ENCODE data around the gene NKAIN1.
A peak's percentile ranks its signal among the peaks of the same experiment; 100 is the strongest.

NKAIN1 gene

GRCh38 chr1:31151402-31151801 is 88.3 kb downstream of the NKAIN1 start:
- Histone ChIP-seq H3K9ac (no peak overlapping the region), H3K9me3 (ENCODE audit: control insufficient read depth, low read length) (no peaks in the 10 kb centered on the region), H3K27me3 (ENCODE audit: control insufficient read depth, insufficient read depth, low read length) (no peaks in the 10 kb centered on the region), H3K79me2 (no peaks in the 10 kb centered on the region), H3K4me3 (ENCODE audit: low read depth, low read length) (no peak overlapping the region), H3K36me3 (ENCODE audit: control insufficient read depth, insufficient read depth, low read length) (no peaks in the 10 kb centered on the region), H3K4me2 (ENCODE audit: low read length) (no peak overlapping the region), H3K27ac (no peak overlapping the region), H3K4me1 (no peaks in the 10 kb centered on the region), H2AFZ (no peak overlapping the region)
- no peak for TF ChIP-seq CTCF (IDR thresholded peaks at IDR 0.05)

- Histone ChIP-seq H3K9ac (no peak overlapping the region), H3K4me3 (ENCODE audit: low read depth, low read length) (no peak overlapping the region), H2AFZ (no peak overlapping the region), H3K27me3 (ENCODE audit: control insufficient read depth, insufficient read depth, low read length) (no peaks in the 10 kb centered on the region), H3K9me3 (ENCODE audit: control insufficient read depth, low read length) (no peaks in the 10 kb centered on the region), H3K79me2 (no peaks in the 10 kb centered on the region), H3K4me2 (ENCODE audit: low read length) (no peak overlapping the region), H3K27ac (no peak overlapping the region), H3K4me1 (no peaks in the 10 kb centered on the region), H3K36me3 (ENCODE audit: control insufficient read depth, insufficient read depth, low read length) (no peaks in the 10 kb centered on the region)
- TF ChIP-seq CTCF (IDR thresholded peaks at IDR 0.05) = no peak
These were observed 91.3 kb downstream of the NKAIN1 start for GRCh38 chr1:31148409-31148808.

GRCh38 chr1:31145648-31146047 is 94.0 kb downstream of the NKAIN1 start:
- H3K27ac ChIP-seq = no peak overlapping the region
- no peaks in the 10 kb centered on the region for H3K4me1 ChIP-seq
- peak overlapping the region; percentile 3 for H3K4me2 ChIP-seq (ENCODE audit: low read length)
- H2AFZ ChIP-seq = peak overlapping the region; percentile 44
- H3K4me3 ChIP-seq (ENCODE audit: low read depth, low read length) = no peak overlapping the region
- H3K27me3 ChIP-seq (ENCODE audit: control insufficient read depth, insufficient read depth, low read length) = no peaks in the 10 kb centered on the region
- H3K9ac ChIP-seq = no peak overlapping the region
- H3K9me3 ChIP-seq (ENCODE audit: control insufficient read depth, low read length) = no peaks in the 10 kb centered on the region
- H3K79me2 ChIP-seq = no peaks in the 10 kb centered on the region
- TF ChIP-seq CTCF (IDR thresholded peaks at IDR 0.05) = no peak
- H3K36me3 ChIP-seq (ENCODE audit: control insufficient read depth, insufficient read depth, low read length) = no peaks in the 10 kb centered on the region

GRCh38 chr1:31144442-31144841 is 95.2 kb downstream of the NKAIN1 start:
- Histone ChIP-seq H3K4me2 (ENCODE audit: low read length) (no peak overlapping the region), H3K27me3 (ENCODE audit: control insufficient read depth, insufficient read depth, low read length) (no peaks in the 10 kb centered on the region), H3K9me3 (ENCODE audit: control insufficient read depth, low read length) (no peaks in the 10 kb centered on the region), H3K4me3 (ENCODE audit: low read depth, low read length) (no peak overlapping the region), H3K4me1 (no peaks in the 10 kb centered on the region), H3K79me2 (no peaks in the 10 kb centered on the region), H3K36me3 (ENCODE audit: control insufficient read depth, insufficient read depth, low read length) (no peaks in the 10 kb centered on the region), H3K27ac (no peak overlapping the region), H2AFZ (no peak overlapping the region), H3K9ac (no peak overlapping the region)
- TF ChIP-seq CTCF (IDR thresholded peaks at IDR 0.05) = no peak

GRCh38 chr1:31143455-31143854 is 96.2 kb downstream of the NKAIN1 start:
- no peak overlapping the region for H3K9ac ChIP-seq
- no peaks in the 10 kb centered on the region for H3K4me1 ChIP-seq
- no peak overlapping the region for H2AFZ ChIP-seq
- no peaks in the 10 kb centered on the region for H3K27me3 ChIP-seq (ENCODE audit: control insufficient read depth, insufficient read depth, low read length)
- H3K36me3 ChIP-seq (ENCODE audit: control insufficient read depth, insufficient read depth, low read length) = no peaks in the 10 kb centered on the region
- no peaks in the 10 kb centered on the region for H3K79me2 ChIP-seq
- TF ChIP-seq CTCF (IDR thresholded peaks at IDR 0.05) = no peak
- no peak overlapping the region for H3K4me2 ChIP-seq (ENCODE audit: low read length)
- no peak overlapping the region for H3K4me3 ChIP-seq (ENCODE audit: low read depth, low read length)
- no peaks in the 10 kb centered on the region for H3K9me3 ChIP-seq (ENCODE audit: control insufficient read depth, low read length)
- H3K27ac ChIP-seq = no peak overlapping the region

Measured in parathyroid adenoma (tissue), 2 donors.